Fibroblast of skin of left quadriceps (primary cell): ENCODE measurements around the gene SDK2.
A peak's percentile ranks its signal among the peaks of the same experiment; 100 is the strongest.

Source experiments
- DNase-seq, 2 experiments: peaks; one replicate each; pipeline ENCODE4 v3.0.0-alpha.2; 2013; ENCODE audit warnings: low read depth in 2 of 2

SDK2 gene

GRCh38 chr17:73553311-73553710, 90.9 kb downstream of the SDK2 start:
- no peak for DNase-seq

GRCh38 chr17:73552300-73553048, 91.8 kb downstream of the SDK2 start:
- DNase-seq, result no peak

DNA sequence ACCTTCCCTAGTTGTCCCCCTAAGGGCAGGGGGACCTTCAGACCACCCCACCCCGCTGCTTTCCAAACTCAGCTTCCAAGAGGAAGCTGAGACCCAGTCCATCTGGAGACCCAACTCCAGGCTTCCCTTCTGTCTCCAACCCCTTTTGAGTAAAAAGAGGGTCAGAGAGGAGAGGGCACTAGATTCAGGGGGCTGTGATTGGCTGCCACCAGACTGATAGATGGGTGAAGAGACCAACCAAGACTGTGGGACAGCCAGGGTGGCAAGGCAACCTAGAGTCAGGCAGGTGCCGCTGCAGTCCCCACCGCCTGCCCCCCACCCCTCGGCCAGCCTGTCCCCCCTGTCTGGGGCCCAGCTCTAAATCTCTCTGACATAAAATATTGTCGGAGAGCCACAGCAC, 92.5 kb downstream of the SDK2 start:
- peak in 1 of 2 experiments; percentile 1 for DNase-seq

DNA sequence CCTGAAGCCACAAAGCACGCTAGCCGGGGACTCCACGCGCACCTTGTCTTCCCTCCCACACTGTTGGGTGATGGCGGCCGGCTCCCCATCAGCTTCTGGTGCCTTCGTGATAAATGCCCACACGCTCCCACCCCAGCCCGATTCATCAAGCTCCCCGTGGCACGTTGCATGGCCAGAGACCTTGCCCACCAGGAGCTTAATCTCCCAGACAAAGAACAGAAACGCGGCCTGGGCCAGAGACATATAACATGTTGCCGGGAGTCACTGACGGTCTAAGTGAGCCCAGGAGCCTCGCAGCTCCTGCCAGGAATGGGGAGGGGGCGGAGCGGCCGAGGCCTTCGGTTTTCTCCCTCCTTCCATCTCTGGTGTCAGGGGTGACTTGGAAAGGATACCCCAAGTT, 93.1 kb downstream of the SDK2 start:
- DNase-seq, result no peak

DNA sequence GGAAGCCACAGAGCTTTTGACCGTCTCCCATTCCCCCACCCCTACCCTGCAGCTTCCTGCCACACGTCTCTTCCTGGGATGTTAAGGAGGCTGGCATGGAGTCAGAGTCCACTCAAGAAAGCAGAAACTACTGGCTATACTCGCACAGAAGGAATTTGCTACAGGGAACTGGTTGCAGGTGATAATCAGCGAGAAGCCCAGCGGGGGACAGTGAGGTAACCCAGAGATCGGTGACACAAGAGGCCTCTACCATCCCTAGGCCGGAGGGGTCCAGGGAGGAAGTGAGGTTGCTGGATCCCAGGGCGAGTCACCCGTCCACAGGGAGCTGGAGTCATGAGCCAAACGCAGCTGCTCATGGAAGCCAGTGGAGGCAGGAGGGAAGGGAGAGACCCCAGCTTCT, 93.7 kb downstream of the SDK2 start:
- no peak for DNase-seq

DNA sequence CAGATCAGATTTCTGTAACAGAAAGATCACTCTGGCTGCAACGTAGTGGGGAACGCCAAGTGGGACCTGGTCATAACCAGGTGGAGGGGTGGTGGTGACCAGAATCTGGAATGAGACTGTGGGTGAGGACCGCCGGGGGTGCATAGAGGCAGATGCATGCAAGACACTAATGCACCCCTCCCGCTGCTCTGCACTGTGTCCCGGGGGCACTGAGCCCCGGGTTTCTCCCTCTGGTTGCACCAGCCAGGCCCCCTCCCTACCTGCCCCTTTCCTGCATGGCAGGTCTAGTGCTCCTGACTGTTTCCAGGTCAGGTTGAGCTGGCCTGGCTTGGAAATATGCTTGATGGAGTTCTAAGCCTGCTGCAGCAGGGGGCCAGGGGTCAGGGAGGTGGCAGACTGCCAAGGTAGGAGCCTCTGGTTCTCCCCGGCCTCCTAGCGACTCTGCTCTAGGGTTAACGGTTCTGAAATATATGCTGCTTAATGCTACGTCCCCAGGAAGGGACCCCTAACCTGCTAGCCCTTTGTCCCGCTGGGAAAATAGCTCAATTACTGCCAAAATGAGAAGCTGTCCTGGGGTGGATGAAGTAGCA, 94.3 kb downstream of the SDK2 start:
- DNase-seq, result no peak

DNA sequence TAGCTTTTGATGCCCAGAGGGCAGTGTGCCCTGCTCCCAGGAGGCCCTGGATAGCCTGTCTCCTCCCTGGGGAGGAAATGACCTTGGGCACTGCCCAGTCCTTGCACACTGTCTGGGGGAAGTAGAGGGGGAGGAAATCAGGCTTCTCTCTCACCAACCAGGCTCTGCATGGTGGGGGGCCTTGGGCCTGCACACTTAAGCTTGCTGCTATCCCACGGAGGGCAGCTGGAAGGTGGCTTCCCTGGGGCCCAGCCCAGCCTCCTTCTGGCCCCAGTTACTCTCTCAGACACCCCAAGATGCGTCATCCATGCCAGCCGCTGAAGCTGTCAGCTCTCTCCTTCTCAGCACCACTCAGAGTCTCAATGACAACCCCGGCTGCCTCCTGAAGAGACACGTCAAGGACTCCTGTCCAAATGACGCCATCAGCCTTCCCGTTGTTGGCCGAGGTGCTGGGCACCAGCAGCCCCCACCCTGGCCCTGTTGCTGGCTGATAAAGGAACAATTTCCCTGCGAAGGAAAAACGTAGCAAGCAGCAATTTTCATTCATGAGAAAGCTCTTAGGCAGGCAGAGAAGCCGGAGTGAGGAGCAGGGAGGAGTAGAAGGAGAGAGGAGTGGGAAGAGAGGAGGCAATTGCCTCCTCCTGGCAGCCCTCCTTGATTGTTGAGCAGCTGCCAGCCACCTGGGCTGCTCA, 95.5 kb downstream of the SDK2 start:
- no peak for DNase-seq

DNA sequence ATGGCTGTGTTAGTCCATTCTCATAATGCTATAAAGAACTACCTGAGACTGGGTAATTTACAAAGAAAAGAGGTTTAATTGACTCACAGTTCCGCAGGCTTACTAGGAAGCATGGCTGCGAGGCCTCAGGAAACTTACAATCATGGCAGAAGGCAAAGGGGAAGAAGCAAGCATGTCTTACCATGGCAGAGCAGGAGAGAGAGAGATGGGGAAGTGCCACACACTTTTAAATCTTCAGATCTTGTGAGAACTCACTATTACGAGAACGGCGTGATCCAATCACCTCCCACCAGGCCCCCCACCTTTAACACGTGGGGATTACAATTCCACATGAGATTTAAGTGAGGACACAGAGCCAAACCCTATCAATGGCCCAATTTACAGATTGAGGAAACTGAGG, 96.5 kb downstream of the SDK2 start:
- DNase-seq, result no peak

DNA sequence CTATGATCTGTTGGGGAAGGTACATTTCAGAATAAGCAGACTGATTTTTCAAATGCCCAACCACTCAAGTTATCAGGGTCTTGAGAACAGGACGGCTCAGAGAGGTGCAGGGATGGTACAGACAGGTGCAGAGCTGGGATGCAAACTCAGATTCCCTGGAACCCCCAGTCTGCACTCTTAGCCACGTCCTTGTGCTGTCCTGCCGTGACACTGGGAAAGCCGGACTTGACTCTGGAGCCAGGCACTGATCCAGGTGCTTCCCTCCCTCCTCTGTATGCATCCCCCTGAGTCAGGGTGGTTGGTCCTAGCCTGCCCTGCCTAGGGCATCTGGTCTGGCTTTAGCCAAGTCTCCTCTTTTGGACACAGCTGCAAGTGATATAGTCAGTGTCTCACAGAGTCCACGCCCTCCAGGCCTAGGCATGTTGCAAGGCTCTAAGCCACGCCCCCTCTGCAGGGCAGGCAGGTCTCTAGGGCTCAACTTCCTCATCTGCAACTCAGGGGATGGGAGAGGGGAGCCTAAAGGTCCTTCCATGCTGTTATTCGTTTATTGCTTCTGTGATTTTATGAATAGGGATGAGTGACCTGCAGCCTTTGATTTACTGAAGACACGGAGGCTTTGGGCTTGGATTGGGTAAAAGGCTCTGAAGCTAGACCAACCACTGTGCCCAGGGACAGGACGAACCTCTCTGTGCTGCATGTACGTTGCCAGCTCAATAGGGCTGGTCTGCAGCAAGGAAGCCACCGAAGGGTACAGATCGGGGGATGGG, 97.3 kb downstream of the SDK2 start:
- no peak for DNase-seq

DNA sequence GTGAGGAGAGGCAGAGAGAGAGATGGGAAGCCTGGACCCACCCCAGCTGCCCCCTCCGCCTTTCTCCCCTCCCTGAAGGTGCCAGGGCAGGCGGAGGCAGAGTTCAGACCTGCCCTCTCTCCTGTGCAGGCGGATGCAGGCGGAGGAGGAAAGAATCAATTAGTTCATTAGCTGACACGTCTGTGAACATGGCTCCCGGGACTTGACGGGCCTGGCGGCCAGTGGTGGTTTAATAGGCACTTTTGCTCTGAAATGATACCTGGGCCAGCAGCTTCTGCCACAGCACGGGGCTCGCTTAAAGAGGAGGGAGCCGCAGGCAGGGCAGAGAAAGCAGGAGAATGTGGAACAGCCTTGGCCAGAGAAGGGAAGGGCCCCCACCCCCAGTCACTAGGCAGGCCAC, 98.1 kb downstream of the SDK2 start:
- DNase-seq, result no peak

- DNase-seq, result no peak
Measured at GRCh38 chr17:73545109-73546032, 98.9 kb downstream of the SDK2 start.

DNA sequence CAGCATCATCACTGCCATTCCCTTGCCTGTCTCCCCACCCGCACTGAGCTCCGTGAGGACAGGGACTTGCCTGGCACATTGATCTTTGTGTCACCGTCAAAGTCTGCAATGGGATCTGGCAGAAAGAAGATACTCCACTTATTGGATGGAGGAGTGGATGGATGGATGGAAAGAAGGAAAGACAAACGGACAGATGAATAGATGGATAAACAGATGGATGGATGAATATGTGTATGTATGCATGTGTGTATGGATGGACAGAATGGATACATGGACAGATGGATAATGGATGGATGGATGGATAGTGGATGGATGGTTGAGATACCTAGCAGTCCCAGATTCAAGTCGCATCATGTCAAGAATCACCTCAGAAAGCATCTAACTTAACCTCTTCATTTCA, 99.9 kb downstream of the SDK2 start:
- DNase-seq, result no peak

- DNase-seq, result no peak
Measured at GRCh38 chr17:73542323-73542722, 101.9 kb downstream of the SDK2 start.

GRCh38 chr17:73541561-73541981, 102.7 kb downstream of the SDK2 start:
- DNase-seq, result no peak

- no peak for DNase-seq
Measured at GRCh38 chr17:73541111-73541510, 103.1 kb downstream of the SDK2 start.

DNA sequence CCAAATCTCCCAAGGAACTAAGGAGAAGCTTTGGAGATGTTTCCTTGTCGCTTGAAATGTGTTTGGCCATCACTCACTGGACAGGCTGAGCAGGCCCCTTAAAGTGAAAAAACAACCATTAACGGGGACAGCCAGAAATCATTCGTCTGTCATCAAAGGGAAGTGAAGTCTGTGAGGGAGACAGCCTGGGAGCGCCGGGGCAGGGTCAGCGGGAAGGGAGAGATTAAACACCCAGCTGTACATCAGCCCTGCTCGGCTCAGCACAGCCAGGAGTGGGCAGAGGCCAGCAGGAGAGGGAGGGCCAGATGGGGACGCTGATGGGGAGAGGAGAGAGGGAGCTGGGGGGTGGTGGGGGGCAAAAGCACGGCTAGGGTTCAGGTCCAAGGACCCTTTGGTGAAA, 105.1 kb downstream of the SDK2 start:
- no peak for DNase-seq

- no peak for DNase-seq
Measured at GRCh38 chr17:73538445-73538844, 105.8 kb downstream of the SDK2 start.

GRCh38 chr17:73536700-73537605, 107.3 kb downstream of the SDK2 start:
- DNase-seq, result no peak

- no peak for DNase-seq
Measured at GRCh38 chr17:73535746-73536145, 108.5 kb downstream of the SDK2 start.

GRCh38 chr17:73534209-73534909, 109.9 kb downstream of the SDK2 start:
- no peak for DNase-seq
